Activated CD4-positive, alpha-beta memory T cell treated with anti-CD3 and anti-CD28 coated beads, Interleukin-2, amount 10 ng/mL, durations not matched to agents 7 days and 5 days (primary cell): Measurements from ENCODE around the gene PEX10. TPM values are rescaled to one million over a fixed set of nuclear protein-coding genes. Genes with fewer than 3 reads are reported as not detected.

Experiments
- CTCF ChIA-PET: fragments of 350-600 bp; sonication (Branson Sonifier 250); formaldehyde crosslinking; loops from one replicate; lab custom pipeline; 2021; ENCODE audit warnings: antibody characterized with exemption, inconsistent platforms; lab: Charles Lee
- POLR2A ChIA-PET: fragments of 350-600 bp; sonication (Branson Sonifier 250); formaldehyde crosslinking; loops from one replicate; lab custom pipeline; 2021; ENCODE audit warnings: antibody characterized with exemption; lab: Charles Lee
- DNase-seq: peaks from one replicate; pipeline ENCODE4 v3.0.0-alpha.2; 2020
- H3K27ac Mint-ChIP-seq: one replicate; pipeline ENCODE4 v1.8.0; 2021; ENCODE audit warnings: mild to moderate bottlenecking, mixed read lengths
- H3K27me3 Mint-ChIP-seq: one replicate; pipeline ENCODE4 v1.8.0; 2021; ENCODE audit warnings: mixed read lengths
- H3K36me3 Mint-ChIP-seq: one replicate; pipeline ENCODE4 v1.8.0; 2021; ENCODE audit warnings: low read depth, mixed read lengths
- H3K4me1 Mint-ChIP-seq: one replicate; pipeline ENCODE4 v1.8.0; 2021; ENCODE audit warnings: mixed read lengths
- H3K4me3 Mint-ChIP-seq: one replicate; pipeline ENCODE4 v1.8.0; 2021; ENCODE audit warnings: mild to moderate bottlenecking, mixed read lengths
- H3K9me3 Mint-ChIP-seq: one replicate; pipeline ENCODE4 v1.8.0; 2021; ENCODE audit warnings: mixed read lengths
- total RNA-seq, 2 experiments: library from RNA; stranded (reverse); gene quantifications; one replicate each; pipeline ENCODE4 v1.2.3, GENCODE V29; 2021

The PEX10 gene
- total RNA-seq, 2 experiments from 2014 or later: 6.8 to 9.5 TPM

GRCh38 chr1:2385606-2386280, 26.6 kb downstream of the PEX10 start:
- no peaks in the 10 kb centered on the region for H3K9me3 Mint-ChIP-seq
- peaks cover 20% of the 10 kb centered on the region for H3K4me1 Mint-ChIP-seq
- ChIA-PET CTCF (interaction anchor here (1.3 kb wide), 1 partner anchor 191 kb away, joined by 5 read pairs; the partner anchor contains the start of gene FAAP20), POLR2A (no interaction called here)
- no peaks in the 10 kb centered on the region for H3K36me3 Mint-ChIP-seq
- no peak overlapping the region for H3K27ac Mint-ChIP-seq
- H3K4me3 Mint-ChIP-seq: no peak overlapping the region
- no peak for DNase-seq
- H3K27me3 Mint-ChIP-seq: no peaks in the 10 kb centered on the region

GRCh38 chr1:2384941-2385481, 27.4 kb downstream of the PEX10 start:
- no peak for DNase-seq
- no peak overlapping the region for H3K4me3 Mint-ChIP-seq
- ChIA-PET CTCF (interaction anchor here (6.7 kb wide), 1 partner anchor 189 kb away, joined by 175 read pairs; the partner anchor contains the start of gene FAAP20), POLR2A (no interaction called here)
- peaks cover 13% of the 10 kb centered on the region for H3K4me1 Mint-ChIP-seq
- H3K27me3 Mint-ChIP-seq: no peaks in the 10 kb centered on the region
- no peaks in the 10 kb centered on the region for H3K36me3 Mint-ChIP-seq
- H3K27ac Mint-ChIP-seq: no peak overlapping the region
- H3K9me3 Mint-ChIP-seq: no peaks in the 10 kb centered on the region

GRCh38 chr1:2384130-2384860, 28.1 kb downstream of the PEX10 start:
- Mint-ChIP-seq H3K27ac (no peak overlapping the region), H3K4me3 (no peak overlapping the region), H3K9me3 (no peaks in the 10 kb centered on the region), H3K36me3 (no peaks in the 10 kb centered on the region), H3K4me1 (peaks cover 8% of the 10 kb centered on the region), H3K27me3 (no peaks in the 10 kb centered on the region)
- no peak for DNase-seq
- ChIA-PET POLR2A (interaction anchor here (1.1 kb wide), 1 partner anchor 189 kb away, joined by 5 read pairs; the partner anchor contains the start of gene FAAP20), CTCF (interaction anchor here (6.7 kb wide), 1 partner anchor 188 kb away, joined by 175 read pairs; the partner anchor contains the start of gene FAAP20)

GRCh38 chr1:2383576-2383975, 28.8 kb downstream of the PEX10 start:
- CTCF ChIA-PET: interaction anchor here (6.7 kb wide), 1 partner anchor 188 kb away, joined by 175 read pairs; the partner anchor contains the start of gene FAAP20
- H3K27ac Mint-ChIP-seq: no peak overlapping the region
- no peaks in the 10 kb centered on the region for H3K9me3 Mint-ChIP-seq
- POLR2A ChIA-PET: interaction anchor here (1.1 kb wide), 1 partner anchor 188 kb away, joined by 5 read pairs; the partner anchor contains the start of gene FAAP20
- H3K36me3 Mint-ChIP-seq: no peaks in the 10 kb centered on the region
- H3K4me3 Mint-ChIP-seq: no peak overlapping the region
- peaks cover 8% of the 10 kb centered on the region for H3K4me1 Mint-ChIP-seq
- no peaks in the 10 kb centered on the region for H3K27me3 Mint-ChIP-seq
- DNase-seq: no peak

GRCh38 chr1:2382621-2383361, 29.6 kb downstream of the PEX10 start:
- no peaks in the 10 kb centered on the region for H3K9me3 Mint-ChIP-seq
- no peak overlapping the region for H3K4me3 Mint-ChIP-seq
- POLR2A ChIA-PET: interaction anchor here (0.8 to 2.8 kb wide), 8 partner anchors 9 to 473 kb away, joined by 3 to 48 read pairs (median 8); partner anchors contain the start of genes FAAP20, MORN1 and RER1

GRCh38 chr1:2381741-2382620, 30.4 kb downstream of the PEX10 start:
- DNase-seq: peak; percentile 81
- no peaks in the 10 kb centered on the region for H3K27me3 Mint-ChIP-seq
- no peak overlapping the region for H3K27ac Mint-ChIP-seq
- POLR2A ChIA-PET: interaction anchor here (0.7 to 2.8 kb wide), 13 partner anchors 9 to 473 kb away, joined by 3 to 48 read pairs (median 3); partner anchors contain the start of genes FAAP20, MORN1 and RER1
- CTCF ChIA-PET: interaction anchor here (0.6 to 6.7 kb wide), 27 partner anchors 9 to 1417 kb away, joined by 3 to 175 read pairs (median 4); partner anchors contain the start of genes FAAP20, MORN1, RER1 and SKI
- no peak overlapping the region for H3K4me3 Mint-ChIP-seq
- H3K4me1 Mint-ChIP-seq: peaks cover 8% of the 10 kb centered on the region
- no peaks in the 10 kb centered on the region for H3K36me3 Mint-ChIP-seq
- H3K9me3 Mint-ChIP-seq: no peaks in the 10 kb centered on the region

More at GRCh38 chr1:2382621-2383361, 29.6 kb downstream of the PEX10 start:
- peaks cover 8% of the 10 kb centered on the region for H3K4me1 Mint-ChIP-seq
- no peaks in the 10 kb centered on the region for H3K36me3 Mint-ChIP-seq
- peak; percentile 38 for DNase-seq
- H3K27me3 Mint-ChIP-seq: no peaks in the 10 kb centered on the region
- no peak overlapping the region for H3K27ac Mint-ChIP-seq
- CTCF ChIA-PET: interaction anchor here (0.6 to 6.7 kb wide), 15 partner anchors 9 to 1416 kb away, joined by 3 to 175 read pairs (median 7); partner anchors contain the start of genes FAAP20, MORN1, RER1 and SKI

- POLR2A ChIA-PET: interaction anchor here (0.7 to 2.8 kb wide), 11 partner anchors 10 to 232 kb away, joined by 3 to 48 read pairs (median 3); partner anchors contain the start of genes FAAP20, MORN1 and RER1
- Mint-ChIP-seq H3K36me3 (no peaks in the 10 kb centered on the region), H3K4me1 (peaks cover 8% of the 10 kb centered on the region), H3K9me3 (no peaks in the 10 kb centered on the region), H3K4me3 (no peak overlapping the region), H3K27ac (no peak overlapping the region), H3K27me3 (no peaks in the 10 kb centered on the region)
- CTCF ChIA-PET: interaction anchor here (0.7 to 6.7 kb wide), 22 partner anchors 10 to 241 kb away, joined by 3 to 175 read pairs (median 5); partner anchors contain the start of genes FAAP20, MORN1, RER1 and SKI
- DNase-seq: no peak
These were observed 31.4 kb downstream of the PEX10 start for GRCh38 chr1:2380816-2381591.

GRCh38 chr1:2379733-2380404, 32.5 kb downstream of the PEX10 start:
- H3K4me3 Mint-ChIP-seq: no peak overlapping the region
- no peaks in the 10 kb centered on the region for H3K27me3 Mint-ChIP-seq
- DNase-seq: no peak
- H3K36me3 Mint-ChIP-seq: no peaks in the 10 kb centered on the region
- no peak overlapping the region for H3K27ac Mint-ChIP-seq
- no peaks in the 10 kb centered on the region for H3K9me3 Mint-ChIP-seq
- POLR2A ChIA-PET: interaction anchor here (1.0 to 2.8 kb wide), 5 partner anchors 12 to 191 kb away, joined by 3 to 48 read pairs (median 4); partner anchors contain the start of genes FAAP20, MORN1, RER1 and TNFRSF14
- peaks cover 8% of the 10 kb centered on the region for H3K4me1 Mint-ChIP-seq
- CTCF ChIA-PET: interaction anchor here (0.7 to 6.7 kb wide), 5 partner anchors 12 to 184 kb away, joined by 3 to 175 read pairs (median 7); partner anchors contain the start of genes FAAP20 and RER1

- H3K4me3 Mint-ChIP-seq: no peak overlapping the region
- no peak overlapping the region for H3K27ac Mint-ChIP-seq
- no peak for DNase-seq
- POLR2A ChIA-PET: interaction anchor here (1.4 kb wide), 2 partner anchors 177 to 185 kb away, joined by 3 to 4 read pairs; partner anchors contain the start of genes FAAP20 and TNFRSF14
- H3K36me3 Mint-ChIP-seq: no peaks in the 10 kb centered on the region
- no peaks in the 10 kb centered on the region for H3K9me3 Mint-ChIP-seq
- H3K4me1 Mint-ChIP-seq: peaks cover 8% of the 10 kb centered on the region
- CTCF ChIA-PET: interaction anchor here (1.1 to 6.7 kb wide), 4 partner anchors 13 to 183 kb away, joined by 3 to 175 read pairs (median 12); partner anchors contain the start of genes FAAP20 and RER1
- H3K27me3 Mint-ChIP-seq: no peaks in the 10 kb centered on the region
These were observed 33.2 kb downstream of the PEX10 start for GRCh38 chr1:2378956-2379732.
